Gastroesophageal sphincter (tissue), 4 donors: ENCODE measurements around the gene ZNF516. TPM values are rescaled to one million over a fixed set of nuclear protein-coding genes. Genes with fewer than 3 reads are reported as not detected.

Source experiments
- ATAC-seq: fragments of 150-250 bp; one replicate; pipeline ENCODE4 v1.9.1; 2016; ENCODE audit warnings: mild to moderate bottlenecking, moderate library complexity
- H3K27ac ChIP-seq, 4 donors: fragments of 200-600 bp; sonication (generic) in 3 of 4; 1 replicate in 3 of 4; 2 replicates in 1 of 4; pipeline ENCODE4 v1.5.1; 2016 to 2019
- H3K27me3 ChIP-seq: fragments of 200-600 bp; sonication (generic); one replicate; pipeline ENCODE4 v1.5.1; 2019
- H3K36me3 ChIP-seq, 2 donors: fragments of 200-600 bp; sonication (generic); one replicate each; pipeline ENCODE4 v1.5.1; 2019; ENCODE audit warnings: control low read depth in 1 of 2
- H3K4me1 ChIP-seq, 3 donors: fragments of 200-600 bp; sonication (generic); 1 replicate in 2 of 3; 2 replicates in 1 of 3; pipeline ENCODE4 v1.5.1; 2016 to 2019; ENCODE audit warnings: control low read depth in 2 of 3
- H3K4me3 ChIP-seq, 2 donors: fragments of 200-600 bp; sonication (generic); one replicate each; pipeline ENCODE4 v1.5.1; 2019; ENCODE audit warnings: mild to moderate bottlenecking in 1 of 2, moderate library complexity in 1 of 2
- H3K9me3 ChIP-seq, 3 donors: fragments of 200-600 bp; sonication (generic); one replicate each; pipeline ENCODE4 v1.5.1; 2017 to 2019; ENCODE audit warnings: control low read depth in 2 of 3
- EP300 ChIP-seq: sonication (generic); formaldehyde crosslinking; IDR thresholded peaks from one replicate; pipeline ENCODE4 v1.6.1; 2017; ENCODE audit warnings: antibody characterized with exemption, mild to moderate bottlenecking
- POLR2A ChIP-seq, 2 donors: fragments of 450-650 bp; IDR thresholded peaks; one replicate each; pipeline ENCODE4 v1.6.1; 2017; ENCODE audit warnings: antibody characterized with exemption in 2 of 2, mild to moderate bottlenecking in 2 of 2, moderate library complexity in 1 of 2
- POLR2AphosphoS5 ChIP-seq: sonication (generic); formaldehyde crosslinking; IDR thresholded peaks from one replicate; pipeline ENCODE4 v1.6.1; 2017; ENCODE audit warnings: antibody characterized with exemption
- WGBS, 2 donors: methylation state at CpG; one replicate each; pipeline ENCODE4 v1.1.5; 2018; ENCODE audit warnings: low coverage in 1 of 2; 5-methylcytosine and 5-hydroxymethylcytosine counted together
- total RNA-seq, 4 donors: library from RNA; depleted of rRNA; stranded (reverse); fragments of >200 nt; gene quantifications; one replicate each; pipeline ENCODE4 v1.1.0, GENCODE V29; 2016
- TF ChIP-seq, protein P1 (sequence below), 4 experiments: fragments of 200-600 bp in 2 of 4; fragments of 450-650 bp in 2 of 4; sonication (generic) in 1 of 4; IDR thresholded peaks; one replicate each; pipeline ENCODE4 v1.5.1; 2017 to 2019; ENCODE audit warnings: antibody characterized with exemption in 4 of 4, mild to moderate bottlenecking in 2 of 4, moderate library complexity in 2 of 4

Gene ZNF516
- total RNA-seq, 4 donors from 2014 or later = 17.8 to 43.8 (median 29.9) TPM

DNA sequence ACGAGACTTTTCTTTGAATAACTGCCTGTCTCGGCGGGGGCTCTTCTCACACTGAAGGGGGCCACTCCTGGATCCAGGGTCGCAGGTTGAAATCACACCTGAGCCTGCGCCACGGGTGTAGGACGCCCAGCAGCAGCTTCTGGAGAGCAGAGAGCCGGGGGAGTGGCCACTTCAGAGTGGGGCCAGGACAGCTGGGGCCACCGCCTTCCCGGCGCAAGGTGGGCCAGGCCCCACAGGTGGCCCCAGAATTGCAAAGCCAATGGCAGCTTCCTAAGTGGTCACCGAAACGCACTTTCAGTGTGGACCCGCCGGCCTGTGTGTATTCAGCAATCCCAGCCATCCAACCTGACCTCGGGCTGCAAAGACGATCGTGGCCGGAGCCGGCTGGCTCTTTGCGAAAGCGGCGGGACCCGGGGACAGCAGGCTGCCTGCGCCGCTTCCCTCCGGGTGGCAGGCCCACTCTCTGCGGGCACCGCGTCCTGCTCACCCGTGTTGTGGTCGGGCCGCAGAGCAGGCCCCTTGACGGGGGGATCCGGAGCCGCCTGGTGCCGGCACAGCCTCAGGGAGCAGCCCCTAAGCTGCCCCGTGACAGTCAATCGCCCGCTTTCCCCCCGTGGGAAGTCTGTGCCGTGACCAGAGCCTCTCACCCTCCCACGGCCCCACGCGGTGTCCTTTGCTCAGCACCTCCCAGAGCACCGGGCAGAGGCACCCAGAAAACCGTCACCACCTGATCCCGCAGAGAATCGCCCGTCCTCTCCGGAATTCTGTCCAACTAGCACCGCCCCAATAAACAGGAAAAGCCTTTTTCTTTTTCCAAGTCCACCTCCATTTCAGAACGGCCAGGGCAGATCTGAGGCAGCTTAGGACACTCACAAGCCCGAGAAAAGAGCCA, 144.7 kb downstream of the ZNF516 start:
- H3K27ac ChIP-seq = no peak overlapping the region
- 82 to 100% methylated on average over 1 to 14 of the region's 54 CpGs for WGBS, 2 donors
- H3K36me3 ChIP-seq = no peaks in the 10 kb centered on the region
- H3K9me3 ChIP-seq = no peaks in the 10 kb centered on the region
- TF ChIP-seq POLR2AphosphoS5 (no peak), EP300 (no peak), POLR2A (IDR thresholded peaks at IDR 0.05) (no peak)
- TF ChIP-seq, protein P1, sequence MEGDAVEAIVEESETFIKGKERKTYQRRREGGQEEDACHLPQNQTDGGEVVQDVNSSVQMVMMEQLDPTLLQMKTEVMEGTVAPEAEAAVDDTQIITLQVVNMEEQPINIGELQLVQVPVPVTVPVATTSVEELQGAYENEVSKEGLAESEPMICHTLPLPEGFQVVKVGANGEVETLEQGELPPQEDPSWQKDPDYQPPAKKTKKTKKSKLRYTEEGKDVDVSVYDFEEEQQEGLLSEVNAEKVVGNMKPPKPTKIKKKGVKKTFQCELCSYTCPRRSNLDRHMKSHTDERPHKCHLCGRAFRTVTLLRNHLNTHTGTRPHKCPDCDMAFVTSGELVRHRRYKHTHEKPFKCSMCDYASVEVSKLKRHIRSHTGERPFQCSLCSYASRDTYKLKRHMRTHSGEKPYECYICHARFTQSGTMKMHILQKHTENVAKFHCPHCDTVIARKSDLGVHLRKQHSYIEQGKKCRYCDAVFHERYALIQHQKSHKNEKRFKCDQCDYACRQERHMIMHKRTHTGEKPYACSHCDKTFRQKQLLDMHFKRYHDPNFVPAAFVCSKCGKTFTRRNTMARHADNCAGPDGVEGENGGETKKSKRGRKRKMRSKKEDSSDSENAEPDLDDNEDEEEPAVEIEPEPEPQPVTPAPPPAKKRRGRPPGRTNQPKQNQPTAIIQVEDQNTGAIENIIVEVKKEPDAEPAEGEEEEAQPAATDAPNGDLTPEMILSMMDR (IDR thresholded peaks at IDR 0.05) = no peak
- H3K4me3 ChIP-seq = no peak overlapping the region
- peaks cover 0 to 40% (median 0%) of the 10 kb centered on the region in 3 donors for H3K4me1 ChIP-seq
- ATAC-seq = no peak
- no peaks in the 10 kb centered on the region for H3K27me3 ChIP-seq

DNA sequence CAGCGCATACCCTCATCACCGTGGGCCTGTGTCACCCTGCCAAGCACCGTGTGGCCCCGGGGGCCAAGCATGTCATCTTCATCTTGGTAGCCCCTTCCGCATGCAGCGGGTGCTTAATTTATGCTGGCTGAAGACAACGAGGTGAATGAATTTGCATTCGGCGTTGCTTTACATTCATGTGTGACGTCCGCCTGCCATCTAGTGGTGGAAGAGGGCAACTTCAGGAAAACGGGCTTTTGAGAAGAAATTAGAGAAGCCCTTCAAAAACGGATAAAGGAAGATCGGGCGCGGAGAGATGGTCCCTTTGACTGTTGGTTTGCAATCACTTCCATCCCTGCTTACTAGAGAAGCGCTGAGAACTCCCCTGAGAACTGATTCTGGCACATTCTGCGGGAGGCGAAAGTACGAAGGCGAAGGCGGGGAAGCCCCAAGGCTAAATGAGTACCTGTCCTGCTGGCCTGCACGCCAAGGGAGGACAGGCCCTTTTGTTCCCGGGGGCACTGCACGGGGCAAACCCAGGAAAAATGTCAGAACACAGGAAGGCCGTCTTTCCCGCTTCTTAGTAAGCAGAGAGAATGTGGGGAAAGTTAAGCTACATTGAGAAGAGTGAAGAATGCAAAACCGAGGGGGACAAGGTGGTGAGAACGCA, 145.9 kb downstream of the ZNF516 start:
- ATAC-seq = no peak
- TF ChIP-seq POLR2AphosphoS5 (peak; percentile 23), EP300 (no peak), POLR2A (IDR thresholded peaks at IDR 0.05) (no peak)
- TF ChIP-seq, protein P1 (IDR thresholded peaks at IDR 0.05) = peak in 3 of 4 experiments; percentile 86 to 88 (median 87)
- no peaks in the 10 kb centered on the region for H3K27me3 ChIP-seq
- no peak overlapping the region for H3K4me3 ChIP-seq
- peaks cover 0 to 33% (median 0%) of the 10 kb centered on the region in 3 donors for H3K4me1 ChIP-seq
- no peaks in the 10 kb centered on the region for H3K36me3 ChIP-seq
- H3K9me3 ChIP-seq = no peaks in the 10 kb centered on the region
- H3K27ac ChIP-seq = no peak overlapping the region
- 31 to 40% methylated on average over 6 to 16 of the region's 29 CpGs for WGBS, 2 donors

DNA sequence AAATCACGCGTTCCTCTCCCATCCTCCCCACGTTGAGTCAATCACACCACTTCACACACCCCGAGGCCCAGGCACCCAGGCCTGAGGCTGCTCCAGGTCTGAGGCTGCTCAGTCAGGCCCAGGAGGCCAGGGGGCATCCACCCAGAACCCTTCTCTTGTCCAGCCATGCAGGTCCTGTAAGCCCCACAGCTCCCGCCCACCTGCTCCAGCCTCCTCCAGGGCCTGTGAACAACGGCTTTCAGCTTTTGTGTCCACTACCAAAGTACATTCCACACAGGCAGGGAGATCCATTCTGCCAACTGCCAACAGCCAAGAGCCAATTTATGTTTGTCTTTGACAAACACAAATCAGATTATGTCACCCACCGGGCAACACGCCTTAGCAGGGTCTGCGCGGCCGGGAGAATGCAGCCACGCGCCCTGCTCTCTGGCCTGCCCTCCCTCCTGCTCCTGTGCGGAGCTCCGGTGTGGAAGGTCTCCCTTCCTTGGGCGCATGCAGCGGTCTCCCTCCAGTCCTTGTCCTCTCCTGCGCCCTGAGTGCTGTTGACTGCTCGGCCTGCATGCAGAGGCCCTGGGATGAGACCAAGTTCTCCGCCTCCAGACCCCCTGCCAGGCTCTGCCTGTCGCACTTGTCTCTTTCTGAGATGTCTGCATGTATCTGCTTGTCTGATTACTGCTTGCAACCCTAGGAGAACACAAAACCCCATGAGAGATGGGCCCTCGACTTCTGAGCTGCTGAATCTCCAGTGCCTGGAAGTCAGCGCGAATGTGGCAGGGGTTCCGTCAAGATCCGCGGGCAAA, 146.6 kb downstream of the ZNF516 start:
- no peak overlapping the region for H3K4me3 ChIP-seq
- 78 to 95% methylated on average over 7 to 11 of the region's 27 CpGs for WGBS, 2 donors
- ATAC-seq = no peak

DNA sequence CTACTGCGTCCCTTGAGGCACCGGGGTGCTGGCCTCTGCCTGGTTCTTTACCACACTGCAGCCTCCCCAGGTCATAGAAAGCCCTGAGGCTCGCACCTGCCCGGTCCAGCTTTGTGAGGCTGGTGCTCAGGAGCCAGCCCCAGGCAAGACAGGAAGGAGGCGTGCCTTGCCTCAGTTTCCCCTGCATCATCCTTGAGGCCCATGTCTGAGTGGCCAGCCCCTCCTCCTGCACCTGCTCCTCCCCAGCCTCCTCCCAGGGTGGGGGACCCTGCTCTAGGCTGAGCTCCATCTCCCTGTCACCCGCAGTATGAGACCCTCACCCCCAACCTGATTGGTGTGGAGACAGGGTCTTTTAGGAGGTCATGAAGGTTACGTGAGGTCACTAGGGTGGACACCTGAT, 147.7 kb downstream of the ZNF516 start:
- TF ChIP-seq, protein P1 (IDR thresholded peaks at IDR 0.05) = no peak
- no peak for TF ChIP-seq POLR2AphosphoS5
- TF ChIP-seq EP300 = no peak
- TF ChIP-seq POLR2A (IDR thresholded peaks at IDR 0.05) = no peak
- ATAC-seq = no peak

More for the DNA sequence above, 146.6 kb downstream of the ZNF516 start:
- H3K36me3 ChIP-seq = no peaks in the 10 kb centered on the region
- H3K4me1 ChIP-seq = peaks cover 0 to 25% (median 0%) of the 10 kb centered on the region in 3 donors
- TF ChIP-seq EP300 (no peak), POLR2A (IDR thresholded peaks at IDR 0.05) (no peak), POLR2AphosphoS5 (no peak)
- TF ChIP-seq, protein P1 (IDR thresholded peaks at IDR 0.05) = no peak
- no peak overlapping the region for H3K27ac ChIP-seq
- no peaks in the 10 kb centered on the region for H3K27me3 ChIP-seq
- H3K9me3 ChIP-seq = no peaks in the 10 kb centered on the region

More for the DNA sequence above, 147.7 kb downstream of the ZNF516 start:
- Histone ChIP-seq H3K36me3 (no peaks in the 10 kb centered on the region), H3K27ac (no peak overlapping the region), H3K4me3 (no peak overlapping the region), H3K9me3 (no peaks in the 10 kb centered on the region), H3K4me1 (peaks cover 0 to 20% (median 0%) of the 10 kb centered on the region in 3 donors), H3K27me3 (no peaks in the 10 kb centered on the region)
- WGBS, 2 donors = 80% methylated on average over 1 of the region's 7 CpGs; no CpG with 5 or more reads in 1 of the 2 donors
